GM18505 (cell line): ENCODE results near the gene TRIM42.

Source experiments
- ATAC-seq: cut with Tn5 transposase; IDR thresholded peaks from one replicate; pipeline ENCODE4 v1.9.1; 2021; ENCODE audit not compliant: unreplicated experiment
- POLR2A ChIP-seq: IDR thresholded peaks from 4 replicates; pipeline ENCODE4 v1.6.1; 2011; ENCODE audit warnings: borderline replicate concordance; ENCODE audit not compliant: insufficient read depth, insufficient read length; ENCODE audit errors: extremely low read depth

TRIM42 gene

DNA sequence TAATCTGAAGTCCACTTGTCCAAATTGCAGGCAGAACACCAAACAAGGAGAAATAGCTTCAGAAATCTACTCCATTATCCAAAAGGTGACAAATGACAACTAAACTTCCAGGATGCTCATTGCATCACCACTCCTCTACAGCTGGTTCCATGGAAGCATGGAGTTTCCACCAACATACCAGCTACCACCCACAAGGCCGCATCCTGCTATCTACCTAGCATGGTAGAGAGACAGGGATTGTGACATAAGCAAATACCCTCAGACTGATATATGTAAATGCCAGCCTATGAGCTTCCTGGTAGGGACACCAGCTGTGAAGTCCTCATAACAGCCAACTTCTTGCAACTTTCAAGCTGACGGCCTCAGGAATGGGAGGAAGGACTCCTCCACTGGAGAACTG is at the start of gene TRIM42:
Gene TRIM42, plus strand, starts transcription at position 301 of the 400 bp plus-strand sequence. CDS start 166 bp downstream, outside the sequence.
- ATAC-seq = no peak
- TF ChIP-seq POLR2A = no peak

DNA sequence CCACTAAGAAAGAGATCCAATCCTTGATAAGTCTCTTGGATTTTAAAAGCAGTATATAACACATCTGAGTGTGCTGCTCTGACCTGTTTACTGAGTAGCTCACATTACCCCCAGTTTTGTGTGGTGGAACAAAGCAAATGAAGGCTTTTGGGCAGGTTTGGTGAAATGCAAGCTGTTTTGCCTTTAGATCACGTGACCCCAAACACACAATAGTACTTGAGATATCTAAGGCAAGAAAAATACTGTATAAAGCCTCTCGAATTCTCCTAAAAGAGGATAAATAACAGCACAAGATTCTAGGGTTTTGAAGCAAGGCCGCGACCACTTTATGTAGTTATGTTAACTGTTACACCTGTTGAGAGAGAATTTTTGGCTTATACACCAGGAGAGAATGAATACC is 49.3 kb upstream of the TRIM42 start:
- no peak for TF ChIP-seq POLR2A
- no peak for ATAC-seq

DNA sequence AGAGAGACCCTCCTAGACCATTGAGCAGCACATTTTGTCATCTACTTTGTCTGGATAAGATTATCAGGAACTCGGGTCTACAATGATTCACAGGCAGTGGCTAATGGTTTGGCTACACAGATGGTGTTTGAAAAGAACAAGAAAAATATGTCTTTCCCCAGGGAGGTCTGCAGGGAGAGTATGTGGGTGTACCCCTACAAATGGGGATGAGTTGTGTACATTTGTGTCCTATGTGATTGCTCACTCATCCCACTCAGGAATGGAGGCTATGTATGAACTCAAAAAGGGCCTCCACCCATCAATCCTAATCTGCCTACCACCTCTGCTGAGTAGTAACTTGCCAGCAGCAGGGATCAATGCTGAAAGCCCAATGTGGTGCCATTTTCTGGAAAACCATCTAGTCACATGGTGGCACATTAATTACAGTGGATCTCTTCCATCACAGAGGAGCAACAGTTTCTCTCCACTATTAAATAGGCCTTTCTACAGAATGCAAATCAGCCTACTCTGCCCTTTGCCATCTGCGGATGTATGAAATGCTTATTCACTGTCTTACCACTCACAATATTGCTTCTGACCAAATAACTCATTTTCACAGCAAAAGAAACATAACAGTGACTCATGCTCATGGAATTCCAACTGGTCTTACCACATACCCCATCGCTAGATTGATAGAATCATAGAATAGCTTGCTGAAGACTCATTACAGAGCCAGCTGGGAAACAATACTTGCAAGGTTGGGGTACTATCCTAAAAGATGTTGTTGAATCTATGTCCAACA is 48.3 kb upstream of the TRIM42 start:
- ATAC-seq = no peak

GRCh38 chr3:140630366-140630765 is 47.5 kb upstream of the TRIM42 start:
- no peak for TF ChIP-seq POLR2A
- no peak for ATAC-seq

More for the DNA sequence above, 48.3 kb upstream of the TRIM42 start:
- TF ChIP-seq POLR2A = no peak

DNA sequence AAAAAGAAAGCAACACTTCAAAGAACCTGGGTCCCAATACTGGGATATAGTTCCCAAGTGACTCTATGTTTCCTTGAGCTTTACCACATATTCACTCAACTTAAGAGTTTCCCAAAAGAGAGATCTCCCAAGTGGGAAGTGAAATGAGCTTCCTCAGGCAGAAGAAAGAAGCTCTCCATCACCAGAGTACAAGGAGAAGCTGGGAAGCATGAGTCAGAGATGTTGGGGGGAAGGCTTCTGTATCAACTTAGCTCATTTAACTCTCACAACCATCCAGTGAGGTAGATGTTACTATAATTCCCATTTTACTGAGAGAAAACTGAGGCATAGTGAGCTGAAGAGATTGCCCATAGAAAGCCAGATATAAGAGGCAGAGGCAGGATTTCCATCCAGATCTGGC is 47.0 kb upstream of the TRIM42 start:
- no peak for TF ChIP-seq POLR2A
- no peak for ATAC-seq

- TF ChIP-seq POLR2A = no peak
- ATAC-seq = no peak
These were observed 42.6 kb upstream of the TRIM42 start for GRCh38 chr3:140635276-140635675.

- no peak for TF ChIP-seq POLR2A
- ATAC-seq = no peak
These were observed 41.3 kb upstream of the TRIM42 start for GRCh38 chr3:140636406-140637138.

GRCh38 chr3:140651287-140651686 is 26.6 kb upstream of the TRIM42 start:
- no peak for ATAC-seq
- TF ChIP-seq POLR2A = no peak

GRCh38 chr3:140655678-140656077 is 22.2 kb upstream of the TRIM42 start:
- no peak for TF ChIP-seq POLR2A
- ATAC-seq = no peak

DNA sequence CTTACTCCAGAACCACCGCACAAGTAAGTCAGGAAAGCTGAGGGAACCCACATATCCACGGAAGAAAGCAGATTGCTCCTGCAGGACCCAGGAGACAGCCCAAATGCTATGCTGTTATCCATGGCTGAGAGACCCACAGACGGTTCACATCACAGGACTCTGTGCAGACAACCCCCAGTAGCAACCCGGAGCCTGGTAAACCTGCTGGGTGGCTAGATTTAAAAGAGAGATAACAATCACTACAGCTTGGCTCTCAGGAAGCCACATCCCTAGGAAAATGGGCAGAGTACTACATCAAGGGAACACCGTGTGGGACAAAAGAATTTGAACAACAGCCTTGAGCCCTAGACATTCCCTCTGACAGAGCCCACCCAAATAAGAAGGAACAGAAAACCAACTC is 13.8 kb upstream of the TRIM42 start:
- ATAC-seq = no peak
- no peak for TF ChIP-seq POLR2A

DNA sequence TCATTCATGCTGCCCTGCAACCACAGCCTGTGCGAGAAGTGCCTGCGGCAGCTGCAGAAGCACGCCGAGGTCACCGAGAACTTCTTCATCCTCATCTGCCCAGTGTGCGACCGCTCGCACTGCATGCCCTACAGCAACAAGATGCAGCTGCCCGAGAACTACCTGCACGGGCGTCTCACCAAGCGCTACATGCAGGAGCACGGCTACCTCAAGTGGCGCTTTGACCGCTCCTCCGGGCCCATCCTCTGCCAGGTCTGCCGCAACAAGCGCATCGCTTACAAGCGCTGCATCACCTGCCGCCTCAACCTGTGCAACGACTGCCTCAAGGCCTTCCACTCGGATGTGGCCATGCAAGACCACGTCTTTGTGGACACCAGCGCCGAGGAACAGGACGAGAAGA is 4.7 kb downstream of the TRIM42 start:
- no peak for ATAC-seq
- no peak for TF ChIP-seq POLR2A

GRCh38 chr3:140686128-140686527 is 8.3 kb downstream of the TRIM42 start:
- no peak for TF ChIP-seq POLR2A
- no peak for ATAC-seq

- no peak for TF ChIP-seq POLR2A
- ATAC-seq = no peak
These were observed 9.1 kb downstream of the TRIM42 start for GRCh38 chr3:140686948-140687347.
